GM23248 (cell line): ENCODE results near the gene RPL29. TPM values are rescaled to one million over a fixed set of nuclear protein-coding genes. Genes with fewer than 3 reads are reported as not detected.

ENCODE experiments used
- DNase-seq: peaks from one replicate; pipeline ENCODE4 v3.0.0-alpha.2; 2015
- H2AFZ ChIP-seq: fragments of 200-600 bp; sonication (generic); 2 replicates; pipeline ENCODE4 v1.6.1; 2016; ENCODE audit warnings: antibody characterized with exemption
- H3F3A ChIP-seq: fragments of 200-600 bp; sonication (generic); 2 replicates; pipeline ENCODE4 v1.6.1; 2016; ENCODE audit warnings: mild to moderate bottlenecking, antibody characterized with exemption, mixed run types; ENCODE audit not compliant: insufficient read depth
- H3K27ac ChIP-seq: fragments of 200-600 bp; sonication (generic); 2 replicates; pipeline ENCODE4 v1.5.1; 2016; ENCODE audit warnings: mild to moderate bottlenecking
- H3K27me3 ChIP-seq: fragments of 200-600 bp; sonication (generic); replicated peaks from 2 replicates; pipeline ENCODE4 v1.6.1; 2016; ENCODE audit warnings: mild to moderate bottlenecking; ENCODE audit not compliant: insufficient read depth
- H3K36me3 ChIP-seq: fragments of 200-600 bp; sonication (generic); 2 replicates; pipeline ENCODE4 v1.6.1; 2016; ENCODE audit warnings: low read depth, mild to moderate bottlenecking
- H3K4me1 ChIP-seq: fragments of 200-600 bp; sonication (generic); 2 replicates; pipeline ENCODE4 v1.6.1; 2016; ENCODE audit warnings: mild to moderate bottlenecking; ENCODE audit not compliant: insufficient read depth
- H3K4me2 ChIP-seq: fragments of 200-600 bp; sonication (generic); one replicate; pipeline ENCODE4 v1.6.1; 2016; ENCODE audit warnings: mild to moderate bottlenecking; ENCODE audit not compliant: unreplicated experiment
- H3K4me3 ChIP-seq: fragments of 200-600 bp; sonication (generic); 2 replicates; pipeline ENCODE4 v1.5.1; 2016; ENCODE audit warnings: mild to moderate bottlenecking
- H3K79me2 ChIP-seq: fragments of 200-600 bp; sonication (generic); 2 replicates; pipeline ENCODE4 v1.6.1; 2016; ENCODE audit warnings: mild to moderate bottlenecking; ENCODE audit not compliant: insufficient read depth
- H3K9ac ChIP-seq: fragments of 200-600 bp; sonication (generic); 2 replicates; pipeline ENCODE4 v1.6.1; 2016; ENCODE audit warnings: mild to moderate bottlenecking
- H3K9me2 ChIP-seq: fragments of 200-600 bp; sonication (generic); 2 replicates; pipeline ENCODE4 v1.6.1; 2016; ENCODE audit warnings: mixed run types, mild to moderate bottlenecking, moderate library complexity; ENCODE audit not compliant: insufficient read depth
- H3K9me3 ChIP-seq: fragments of 200-600 bp; sonication (generic); one replicate; pipeline ENCODE4 v1.6.1; 2017; ENCODE audit warnings: low read depth
- H4K20me1 ChIP-seq: fragments of 200-600 bp; sonication (generic); 2 replicates; pipeline ENCODE4 v1.6.0; 2016; ENCODE audit not compliant: insufficient read depth
- EZH2 ChIP-seq: fragments of 200-600 bp; sonication (generic); IDR thresholded peaks from 2 replicates; pipeline ENCODE4 v1.6.1; 2018; ENCODE audit warnings: antibody characterized with exemption, mild to moderate bottlenecking; ENCODE audit not compliant: insufficient read depth, poor library complexity, severe bottlenecking
- EZH2phosphoT487 ChIP-seq: fragments of 200-600 bp; sonication (generic); IDR thresholded peaks from 2 replicates; pipeline ENCODE4 v1.6.1; 2018; ENCODE audit warnings: antibody characterized with exemption, moderate library complexity, mild to moderate bottlenecking, low read depth; ENCODE audit not compliant: insufficient read depth
- WGBS, 2 experiments: methylation state at CpG; one replicate each; pipeline ENCODE4 v1.1.6; 2015 to 2017; ENCODE audit warnings: low lambda C conversion rate in 2 of 2, low coverage in 1 of 2; ENCODE audit errors: missing lambda C conversion rate in 2 of 2; 5-methylcytosine and 5-hydroxymethylcytosine counted together
- in situ Hi-C: fragments of 300-500 bp; cut with MboI; formaldehyde crosslinking; loops from 2 replicates; pipeline ENCODE4 v1.15.0; 2020
- polyA plus RNA-seq: library from polyadenylated mRNA; unstranded; fragments of >200 nt; fragmentation: Nextera tagmentation; extraction: Ambion mirVana; gene quantifications from 2 replicates; pipeline ENCODE4 v1.2.1, GENCODE V29; 2016
- small RNA-seq: library from RNA; depleted of rRNA; stranded (forward); fragments of <200 nt; gene quantifications from one replicate; pipeline ENCODE3, GENCODE V24; 2014; ENCODE audit warnings: low read depth, low replicate concordance
- total RNA-seq: library from RNA; depleted of rRNA; stranded (reverse); fragments of >200 nt; shearing (Covaris generic); gene quantifications from 2 replicates; pipeline ENCODE4 v1.2.3, GENCODE V29; 2014; rRNA removed

RPL29 gene
- total and polyA plus RNA-seq, 2 experiments from 2014 or later, result 690 to 1,164 TPM

DNA sequence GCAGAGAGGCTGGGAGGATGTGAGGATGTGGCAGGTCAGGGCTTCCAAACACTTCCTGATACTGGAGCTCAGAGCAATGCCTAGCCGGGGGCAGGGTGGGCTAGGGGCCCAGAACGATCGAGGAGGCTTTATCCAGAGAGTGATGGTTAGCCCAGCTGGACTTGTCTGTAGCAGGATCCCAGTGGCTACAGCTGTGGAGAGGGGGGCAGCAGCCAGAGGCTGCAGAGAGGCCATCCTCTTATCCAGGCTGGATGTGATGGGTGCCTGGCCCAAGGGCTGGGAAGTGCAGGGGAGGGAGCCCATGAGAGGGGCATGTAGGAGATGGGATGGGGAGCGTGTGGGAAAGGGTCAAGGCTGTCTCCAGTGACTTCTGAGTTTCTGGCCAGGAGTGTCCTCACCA is 48.9 kb downstream of the RPL29 start:
- Histone ChIP-seq H3K27ac (no peak overlapping the region), H3K36me3 (no peaks in the 10 kb centered on the region), H3K27me3 (no peaks in the 10 kb centered on the region), H3K9me3 (no peaks in the 10 kb centered on the region), H2AFZ (no peak overlapping the region), H4K20me1 (no peaks in the 10 kb centered on the region), H3K4me2 (no peak overlapping the region), H3K9me2 (no peaks in the 10 kb centered on the region), H3K4me3 (no peak overlapping the region), H3K9ac (no peak overlapping the region), H3K79me2 (no peaks in the 10 kb centered on the region), H3K4me1 (peaks cover 11% of the 10 kb centered on the region), H3F3A (peaks cover 14% of the 10 kb centered on the region; the same call in 1 of the 2 replicates)
- no peak for DNase-seq
- TF ChIP-seq EZH2, result no peak
- TF ChIP-seq EZH2phosphoT487, result no peak
- 64 to 81% methylated on average over 4 of the region's 4 CpGs for WGBS, 2 experiments
- in situ Hi-C loops, result no loop called here

DNA sequence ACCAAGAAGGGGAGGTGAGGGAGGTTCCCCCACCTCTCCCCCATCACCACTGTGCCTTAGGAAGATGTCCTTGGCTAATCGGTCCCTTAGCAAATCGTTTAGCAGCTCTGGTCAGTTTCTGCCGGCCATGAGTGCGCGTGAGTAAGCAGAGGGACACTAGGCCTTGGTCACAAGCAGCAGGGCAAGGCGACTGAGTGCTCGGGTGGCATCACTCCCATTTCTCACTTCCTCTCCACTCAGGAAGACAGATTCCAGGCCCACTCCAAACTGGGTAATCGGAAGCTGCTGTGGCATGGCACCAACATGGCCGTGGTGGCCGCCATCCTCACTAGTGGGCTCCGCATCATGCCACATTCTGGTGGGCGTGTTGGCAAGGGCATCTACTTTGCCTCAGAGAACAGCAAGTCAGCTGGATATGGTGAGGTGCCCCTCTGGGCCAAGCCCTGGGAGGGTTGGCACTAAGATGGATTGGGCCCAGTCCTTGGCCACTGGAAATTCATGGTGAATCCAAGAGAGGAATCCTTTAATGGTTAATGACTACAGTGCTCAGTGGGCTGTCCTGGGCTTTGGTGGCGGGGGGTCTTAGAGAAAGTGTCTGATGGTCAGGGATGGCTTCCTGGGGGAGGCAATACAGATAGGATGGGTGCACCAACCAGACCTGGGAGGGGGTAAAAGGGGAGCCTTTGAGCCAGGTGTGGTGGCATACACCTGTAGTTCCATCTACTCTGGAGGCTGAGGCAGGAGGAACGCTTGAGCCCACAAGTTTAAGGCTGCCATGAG is 49.6 kb downstream of the RPL29 start:
- no peak overlapping the region for H3K27ac ChIP-seq
- WGBS, 2 experiments, result 94 to 96% methylated on average over 14 of the region's 14 CpGs
- peaks cover 5% of the 10 kb centered on the region; the same call in 1 of the 2 replicates for H3K79me2 ChIP-seq
- H3K27me3 ChIP-seq, result no peaks in the 10 kb centered on the region
- DNase-seq, result no peak
- H4K20me1 ChIP-seq, result no peaks in the 10 kb centered on the region
- H3K9me3 ChIP-seq, result no peaks in the 10 kb centered on the region
- in situ Hi-C loops, result no loop called here
- H3K36me3 ChIP-seq, result no peaks in the 10 kb centered on the region
- H3K9ac ChIP-seq, result no peak overlapping the region
- no peak overlapping the region for H3K4me2 ChIP-seq
- H3F3A ChIP-seq, result peaks cover 14% of the 10 kb centered on the region; the same call in 1 of the 2 replicates
- peaks cover 11% of the 10 kb centered on the region for H3K4me1 ChIP-seq
- H3K9me2 ChIP-seq, result no peaks in the 10 kb centered on the region
- H2AFZ ChIP-seq, result no peak overlapping the region
- TF ChIP-seq EZH2 (no peak), EZH2phosphoT487 (no peak)
- H3K4me3 ChIP-seq, result no peak overlapping the region

DNA sequence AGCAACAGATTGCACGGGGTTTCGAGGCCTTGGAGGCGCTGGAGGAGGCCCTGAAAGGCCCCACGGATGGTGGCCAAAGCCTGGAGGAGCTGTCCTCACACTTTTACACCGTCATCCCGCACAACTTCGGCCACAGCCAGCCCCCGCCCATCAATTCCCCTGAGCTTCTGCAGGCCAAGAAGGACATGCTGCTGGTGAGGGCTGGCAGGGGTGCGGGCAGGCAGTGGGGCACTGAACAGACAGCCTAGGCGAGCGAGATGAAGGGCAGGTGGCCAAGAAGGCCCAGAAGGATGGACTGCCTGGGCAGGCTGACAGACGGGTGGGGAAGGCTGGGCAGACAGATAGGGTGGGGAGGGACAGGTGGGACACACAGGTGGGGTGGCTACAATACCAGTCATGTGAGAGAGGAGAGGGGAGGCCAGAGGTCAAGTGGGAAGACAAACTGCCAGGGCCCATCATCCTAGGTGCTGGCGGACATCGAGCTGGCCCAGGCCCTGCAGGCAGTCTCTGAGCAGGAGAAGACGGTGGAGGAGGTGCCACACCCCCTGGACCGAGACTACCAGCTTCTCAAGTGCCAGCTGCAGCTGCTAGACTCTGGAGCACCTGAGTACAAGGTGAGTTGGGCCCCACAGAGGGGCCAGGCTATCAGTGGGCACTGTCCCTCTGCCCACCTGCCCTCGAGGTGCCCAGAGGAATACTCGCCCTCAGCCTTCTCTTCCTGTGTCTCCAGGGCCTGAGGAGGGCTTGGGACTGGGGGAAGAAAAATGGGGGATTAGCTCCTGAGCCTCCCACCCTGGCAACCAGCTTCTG is 50.5 kb downstream of the RPL29 start:
- H3K79me2 ChIP-seq, result peaks cover 13% of the 10 kb centered on the region
- no peak overlapping the region for H2AFZ ChIP-seq
- H3F3A ChIP-seq, result peaks cover 14% of the 10 kb centered on the region; the same call in 1 of the 2 replicates
- H3K4me3 ChIP-seq, result no peak overlapping the region
- DNase-seq, result no peak
- H3K4me2 ChIP-seq, result no peak overlapping the region
- H3K9me3 ChIP-seq, result no peaks in the 10 kb centered on the region
- no peak overlapping the region for H3K9ac ChIP-seq
- no peaks in the 10 kb centered on the region for H3K9me2 ChIP-seq
- H4K20me1 ChIP-seq, result no peaks in the 10 kb centered on the region
- no peaks in the 10 kb centered on the region for H3K36me3 ChIP-seq
- TF ChIP-seq EZH2 (no peak), EZH2phosphoT487 (no peak)
- no peaks in the 10 kb centered on the region for H3K27me3 ChIP-seq
- in situ Hi-C loops, result no loop called here
- no peak overlapping the region for H3K27ac ChIP-seq
- peaks cover 19% of the 10 kb centered on the region for H3K4me1 ChIP-seq
- 86 to 89% methylated on average over 18 of the region's 18 CpGs for WGBS, 2 experiments

DNA sequence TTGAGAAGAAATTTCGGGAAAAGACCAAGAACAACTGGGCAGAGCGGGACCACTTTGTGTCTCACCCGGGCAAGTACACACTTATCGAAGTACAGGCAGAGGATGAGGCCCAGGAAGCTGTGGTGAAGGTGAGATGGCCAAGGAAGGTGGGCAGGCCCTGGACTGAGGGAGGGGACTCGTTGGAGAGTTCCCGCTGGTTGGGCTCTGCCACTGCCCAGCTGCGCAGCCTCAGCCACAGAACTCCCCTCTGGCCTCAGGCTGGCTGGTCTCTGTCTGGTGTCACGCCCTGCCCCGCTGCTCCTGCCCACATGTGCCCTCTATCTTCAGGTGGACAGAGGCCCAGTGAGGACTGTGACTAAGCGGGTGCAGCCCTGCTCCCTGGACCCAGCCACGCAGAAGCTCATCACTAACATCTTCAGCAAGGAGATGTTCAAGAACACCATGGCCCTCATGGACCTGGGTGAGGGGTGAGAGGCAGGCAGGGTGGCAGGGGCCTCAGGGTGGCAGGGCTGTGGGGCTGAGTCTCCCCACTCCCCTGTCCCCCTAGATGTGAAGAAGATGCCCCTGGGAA is 51.2 kb downstream of the RPL29 start:
- TF ChIP-seq EZH2, result no peak
- Histone ChIP-seq H4K20me1 (no peaks in the 10 kb centered on the region), H3K79me2 (peaks cover 20% of the 10 kb centered on the region), H3K9me2 (no peaks in the 10 kb centered on the region), H3K4me1 (peaks cover 20% of the 10 kb centered on the region), H3K4me3 (no peak overlapping the region), H3F3A (peaks cover 13% of the 10 kb centered on the region; the same call in 1 of the 2 replicates), H3K9ac (no peak overlapping the region), H3K27ac (no peak overlapping the region), H3K4me2 (no peak overlapping the region), H3K27me3 (no peaks in the 10 kb centered on the region), H2AFZ (no peak overlapping the region), H3K9me3 (no peaks in the 10 kb centered on the region), H3K36me3 (no peaks in the 10 kb centered on the region)
- in situ Hi-C loops, result no loop called here
- 93 to 96% methylated on average over 11 of the region's 11 CpGs for WGBS, 2 experiments
- DNase-seq, result no peak

Small RNAs within 50 kb of the gene (small RNA-seq; reads per million reads assigned to genes)
- gene AC115284.1, result not detected

Other genes starting within 250 kb of the RPL29 start
- not detected in 2 replicates for gene IQCF6, start 216.7 kb downstream of the RPL29 start, total RNA-seq
- gene IQCF6, start 216.7 kb downstream of the RPL29 start, polyA plus RNA-seq, result not detected in 2 replicates
- not detected in 2 replicates for gene IQCF2, start 134.3 kb downstream of the RPL29 start, total RNA-seq
- not detected in 2 replicates for gene IQCF2, start 134.3 kb downstream of the RPL29 start, polyA plus RNA-seq
- not detected in 2 replicates for gene IQCF5, start 120.3 kb downstream of the RPL29 start, total RNA-seq
- not detected in 2 replicates for gene IQCF5, start 120.3 kb downstream of the RPL29 start, polyA plus RNA-seq
- not detected in 2 replicates for gene IQCF1, start 92.5 kb downstream of the RPL29 start, total RNA-seq
- not detected in 2 replicates for gene IQCF1, start 92.5 kb downstream of the RPL29 start, polyA plus RNA-seq
- gene RRP9, start 54.0 kb downstream of the RPL29 start, total RNA-seq, result 21.6 and 27.5 TPM in 2 replicates
- 24.6 and 28.4 TPM in 2 replicates for gene RRP9, start 54.0 kb downstream of the RPL29 start, polyA plus RNA-seq
- gene PARP3, start 53.5 kb downstream of the RPL29 start, total RNA-seq, result 80.4 and 118 TPM in 2 replicates
- gene PARP3, start 53.5 kb downstream of the RPL29 start, polyA plus RNA-seq, result 60.4 and 64.0 TPM in 2 replicates
- not detected in 2 replicates for gene GPR62, start 40.5 kb downstream of the RPL29 start, total RNA-seq
- gene GPR62, start 40.5 kb downstream of the RPL29 start, polyA plus RNA-seq, result 0.09 TPM in 1 of 2 replicates, not detected in the other
- 71.2 and 91.2 TPM in 2 replicates for gene PCBP4, start 28.4 kb downstream of the RPL29 start, total RNA-seq
- 40.4 and 45.0 TPM in 2 replicates for gene PCBP4, start 28.4 kb downstream of the RPL29 start, polyA plus RNA-seq
- gene ABHD14B, start 21.8 kb downstream of the RPL29 start, total RNA-seq, result 60.3 and 60.4 TPM in 2 replicates
- 64.9 and 70.9 TPM in 2 replicates for gene ABHD14B, start 21.8 kb downstream of the RPL29 start, polyA plus RNA-seq
- gene ABHD14A, start 20.8 kb downstream of the RPL29 start, total RNA-seq, result 33.1 and 37.9 TPM in 2 replicates
- 33.0 and 35.5 TPM in 2 replicates for gene ABHD14A, start 20.8 kb downstream of the RPL29 start, polyA plus RNA-seq
- gene ACY1, start 12.4 kb downstream of the RPL29 start, total RNA-seq, result 66.6 and 73.6 TPM in 2 replicates
- 35.8 and 38.1 TPM in 2 replicates for gene ACY1, start 12.4 kb downstream of the RPL29 start, polyA plus RNA-seq
- gene DUSP7, start 60.7 kb upstream of the RPL29 start, total RNA-seq, result 12.4 and 17.7 TPM in 2 replicates
- 5.1 and 5.8 TPM in 2 replicates for gene DUSP7, start 60.7 kb upstream of the RPL29 start, polyA plus RNA-seq
- 2.3 and 5.2 TPM in 2 replicates for gene POC1A, start 158.5 kb upstream of the RPL29 start, total RNA-seq
- gene POC1A, start 158.5 kb upstream of the RPL29 start, polyA plus RNA-seq, result 11.0 and 11.8 TPM in 2 replicates
- 21.2 and 33.9 TPM in 2 replicates for gene ALAS1, start 202.3 kb upstream of the RPL29 start, total RNA-seq
- 30.4 and 31.0 TPM in 2 replicates for gene ALAS1, start 202.3 kb upstream of the RPL29 start, polyA plus RNA-seq
- gene TLR9, start 229.8 kb upstream of the RPL29 start, total RNA-seq, result not detected in 2 replicates
- 0.11 TPM in 1 of 2 replicates, not detected in the other for gene TLR9, start 229.8 kb upstream of the RPL29 start, polyA plus RNA-seq
- gene TWF2, start 243.3 kb upstream of the RPL29 start, total RNA-seq, result 124 and 137 TPM in 2 replicates
- 95.1 and 105 TPM in 2 replicates for gene TWF2, start 243.3 kb upstream of the RPL29 start, polyA plus RNA-seq
- gene PPM1M, start 249.9 kb upstream of the RPL29 start, total RNA-seq, result 26.7 and 35.7 TPM in 2 replicates
- gene PPM1M, start 249.9 kb upstream of the RPL29 start, polyA plus RNA-seq, result 19.3 and 21.6 TPM in 2 replicates